GM12874 (cell line): ENCODE measurements around the gene HJURP.

ENCODE experiments used
- TF ChIP-seq, protein P1 (sequence below): IDR thresholded peaks from 2 replicates; pipeline ENCODE4 v1.5.1; 2011; ENCODE audit warnings: low read depth, mild to moderate bottlenecking, control low read depth, low read length, moderate library complexity; ENCODE audit not compliant: insufficient read depth

HJURP gene

GRCh38 chr2:233824373-233824772 lies 30.0 kb downstream of the HJURP start:
- TF ChIP-seq, protein P1, sequence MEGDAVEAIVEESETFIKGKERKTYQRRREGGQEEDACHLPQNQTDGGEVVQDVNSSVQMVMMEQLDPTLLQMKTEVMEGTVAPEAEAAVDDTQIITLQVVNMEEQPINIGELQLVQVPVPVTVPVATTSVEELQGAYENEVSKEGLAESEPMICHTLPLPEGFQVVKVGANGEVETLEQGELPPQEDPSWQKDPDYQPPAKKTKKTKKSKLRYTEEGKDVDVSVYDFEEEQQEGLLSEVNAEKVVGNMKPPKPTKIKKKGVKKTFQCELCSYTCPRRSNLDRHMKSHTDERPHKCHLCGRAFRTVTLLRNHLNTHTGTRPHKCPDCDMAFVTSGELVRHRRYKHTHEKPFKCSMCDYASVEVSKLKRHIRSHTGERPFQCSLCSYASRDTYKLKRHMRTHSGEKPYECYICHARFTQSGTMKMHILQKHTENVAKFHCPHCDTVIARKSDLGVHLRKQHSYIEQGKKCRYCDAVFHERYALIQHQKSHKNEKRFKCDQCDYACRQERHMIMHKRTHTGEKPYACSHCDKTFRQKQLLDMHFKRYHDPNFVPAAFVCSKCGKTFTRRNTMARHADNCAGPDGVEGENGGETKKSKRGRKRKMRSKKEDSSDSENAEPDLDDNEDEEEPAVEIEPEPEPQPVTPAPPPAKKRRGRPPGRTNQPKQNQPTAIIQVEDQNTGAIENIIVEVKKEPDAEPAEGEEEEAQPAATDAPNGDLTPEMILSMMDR, result no peak

GRCh38 chr2:233823731-233824121 lies 30.6 kb downstream of the HJURP start:
- TF ChIP-seq, protein P1, result no peak

GRCh38 chr2:233822781-233823730 lies 31.3 kb downstream of the HJURP start:
- TF ChIP-seq, protein P1, result no peak

DNA sequence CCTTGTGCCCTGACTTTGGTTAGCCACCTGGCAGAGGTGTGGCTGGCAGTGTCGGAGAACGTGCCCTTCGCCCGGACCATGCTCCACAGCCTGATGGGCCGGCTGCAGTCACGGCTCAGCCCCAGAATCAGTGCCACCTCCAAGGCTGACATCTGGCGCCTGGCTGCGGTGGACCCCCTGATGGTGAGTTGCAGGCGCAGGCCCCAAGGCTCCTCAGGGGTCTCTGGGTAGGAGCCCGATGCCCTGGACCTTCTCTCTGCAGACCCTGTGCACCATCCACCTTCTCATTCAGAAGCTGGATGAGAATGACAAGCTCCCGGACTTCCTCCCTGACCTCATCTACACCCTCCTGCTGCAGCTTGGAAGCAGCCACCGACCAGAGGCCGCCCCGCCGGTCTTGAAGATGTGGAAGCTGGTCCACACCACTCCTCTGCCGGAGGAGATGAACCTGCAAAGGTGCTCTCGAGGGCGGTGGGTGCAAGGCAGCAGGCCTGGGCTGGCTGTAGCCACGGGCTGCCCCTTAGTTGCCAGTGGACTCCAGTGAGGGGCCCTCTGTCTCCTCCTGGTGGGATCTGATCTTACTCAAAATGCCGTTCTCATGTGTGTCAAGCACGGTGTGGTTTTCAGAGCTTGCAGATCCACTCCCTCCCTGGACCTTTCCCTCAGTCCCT lies 32.1 kb downstream of the HJURP start:
- TF ChIP-seq, protein P1, result no peak

DNA sequence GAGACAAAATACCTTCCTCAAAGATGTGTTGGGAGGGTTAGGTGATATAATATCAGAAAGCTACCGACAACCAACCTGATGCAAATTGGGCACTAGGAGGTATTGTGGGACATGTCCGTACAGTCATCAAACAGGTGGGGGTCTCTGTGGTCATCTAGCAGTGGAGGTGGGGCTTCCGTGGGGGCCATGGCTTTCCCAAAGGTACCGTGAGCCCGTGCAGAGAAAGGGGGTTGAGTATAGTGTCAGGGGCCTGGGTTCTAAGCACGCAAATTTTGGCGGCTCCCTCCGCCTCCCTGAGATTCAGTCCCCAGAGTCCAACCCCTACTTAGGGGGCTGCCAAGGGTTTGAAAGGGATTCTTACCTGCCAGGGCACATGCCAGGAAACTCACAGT lies 32.6 kb downstream of the HJURP start:
- TF ChIP-seq, protein P1, result no peak

DNA sequence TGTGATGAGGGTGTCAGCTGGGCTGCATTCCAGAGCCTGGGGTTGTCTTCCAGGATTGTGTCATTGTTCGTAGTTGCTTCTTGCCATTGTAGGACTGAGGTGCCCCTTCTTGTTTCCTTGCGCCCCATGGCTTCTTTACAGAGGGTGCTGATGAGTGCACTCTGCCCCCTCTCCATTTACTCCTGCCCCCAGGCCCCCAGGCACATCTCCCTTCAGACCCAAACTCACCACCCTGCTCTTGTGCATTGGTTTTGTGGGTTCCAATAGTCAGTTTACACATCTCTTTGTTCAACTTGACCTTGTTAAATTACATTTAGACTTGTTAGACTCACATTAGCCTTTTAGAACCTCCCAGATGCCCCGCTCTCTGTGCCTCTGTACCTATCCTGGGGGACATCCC lies 33.1 kb downstream of the HJURP start:
- TF ChIP-seq, protein P1, result no peak

- TF ChIP-seq, protein P1, result no peak
These were observed 33.6 kb downstream of the HJURP start for GRCh38 chr2:233820774-233821105.
